K562 treated with DMSO at 1 percent for 4 hours (cell line): Measurements from ENCODE around the gene TET1. TPM values are rescaled to one million over a fixed set of nuclear protein-coding genes. Genes with fewer than 3 reads are reported as not detected.

Source experiments
- total RNA-seq: library from RNA; unstranded; fragments of 300-600 nt; gene quantifications from 2 replicates; pipeline ENCODE4 v1.2.3, GENCODE V29; 2022; ENCODE audit not compliant: insufficient read depth

Gene TET1
- 2.8 and 3.7 TPM in 2 replicates for total RNA-seq

DNA sequence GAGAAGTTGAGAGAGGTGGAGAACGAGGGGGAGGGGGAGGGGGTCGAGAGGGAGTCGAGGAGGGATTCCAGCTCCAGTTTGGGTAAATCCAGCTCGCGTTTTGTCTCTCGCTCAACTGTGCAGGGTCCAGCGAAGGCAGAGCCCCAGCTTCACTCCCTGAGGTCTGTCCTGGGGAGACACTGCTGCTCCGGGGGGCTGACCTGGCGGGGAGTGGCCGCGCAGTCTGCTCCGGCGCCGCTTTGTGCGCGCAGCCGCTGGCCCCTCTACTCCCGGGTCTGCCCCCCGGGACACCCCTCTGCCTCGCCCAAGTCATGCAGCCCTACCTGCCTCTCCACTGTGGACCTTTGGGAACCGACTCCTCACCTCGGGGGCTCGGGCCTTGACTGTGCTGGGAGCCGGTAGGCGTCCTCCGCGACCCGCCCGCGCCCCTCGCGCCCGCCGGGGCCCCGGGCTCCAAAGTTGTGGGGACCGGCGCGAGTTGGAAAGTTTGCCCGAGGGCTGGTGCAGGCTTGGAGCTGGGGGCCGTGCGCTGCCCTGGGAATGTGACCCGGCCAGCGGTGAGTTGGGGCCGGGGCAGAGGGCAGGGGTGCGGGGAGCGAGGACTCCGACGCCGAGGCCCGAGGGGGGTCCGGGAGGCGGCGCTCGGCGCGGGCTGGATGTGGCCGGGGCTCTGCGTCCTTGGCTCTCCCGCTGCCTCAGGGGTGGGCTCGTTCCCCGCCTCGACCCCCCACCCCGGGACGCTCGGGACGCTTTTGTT, at the start of gene TET1:
Gene TET1 (plus strand): TSS at position 152 of the 757 bp plus-strand sequence. CDS start 12,002 bp downstream, outside the sequence.

DNA sequence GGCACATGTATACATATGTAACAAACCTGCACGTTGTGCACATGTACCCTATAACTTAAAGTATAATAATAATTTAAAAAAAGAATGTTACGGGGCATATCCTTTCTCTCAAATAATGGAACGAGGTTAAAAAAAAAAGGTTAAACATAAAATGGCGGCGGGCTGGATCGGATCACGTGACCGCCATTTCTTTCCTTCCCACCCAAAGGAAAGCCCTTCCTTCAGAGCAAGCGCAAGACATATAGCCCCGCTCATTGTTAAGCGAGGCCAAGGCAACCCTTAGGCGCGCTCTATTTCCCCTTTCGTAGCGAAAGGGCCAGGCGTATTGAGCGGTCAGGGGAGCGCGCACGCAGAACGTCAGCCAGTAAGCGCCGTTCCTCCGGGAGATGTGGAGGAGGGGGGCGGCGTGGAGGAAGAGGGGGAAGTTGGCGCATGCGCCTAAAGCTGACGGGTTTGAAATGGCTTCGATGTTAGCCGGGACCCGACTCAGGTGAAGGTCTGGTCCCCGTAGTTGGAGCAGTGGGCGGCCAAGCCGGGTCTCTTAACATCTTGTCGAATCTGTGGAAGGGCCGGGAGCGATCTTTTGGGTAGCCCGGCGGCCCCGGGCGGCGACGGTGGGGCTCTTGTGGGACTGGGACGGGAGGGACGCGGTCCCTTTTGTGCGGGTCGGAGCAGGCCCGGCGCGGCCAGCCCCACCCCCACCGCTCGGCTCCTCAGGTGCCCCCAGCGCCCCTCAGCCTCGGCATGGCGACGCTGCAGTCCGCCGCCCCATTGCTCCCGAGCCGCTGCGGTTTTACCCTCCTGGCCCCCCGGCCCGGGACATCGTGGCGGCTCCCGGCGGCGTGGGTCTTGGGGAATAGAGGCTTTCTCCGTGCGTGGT, 160.9 kb downstream of the TET1 start, which contains the start of gene CCAR1:
Gene CCAR1 (plus strand): TSS at position 447 of the 880 bp plus-strand sequence. CDS start 1,266 bp downstream, outside the sequence.

Other genes with a start within 250 kb of the TET1 start
- 186 and 188 TPM in 2 replicates for gene HNRNPH3, start 228.3 kb upstream of the TET1 start, total RNA-seq
- gene PBLD, start 227.4 kb upstream of the TET1 start, total RNA-seq = 0.69 and 1.6 TPM in 2 replicates
- gene RUFY2, start 153.1 kb upstream of the TET1 start, total RNA-seq = 3.3 and 3.8 TPM in 2 replicates
- 12.7 and 14.6 TPM in 2 replicates for gene DNA2, start 88.4 kb upstream of the TET1 start, total RNA-seq
- gene SLC25A16, start 32.8 kb upstream of the TET1 start, total RNA-seq = 3.2 and 5.6 TPM in 2 replicates
- gene CCAR1, start 160.9 kb downstream of the TET1 start, total RNA-seq = 43.1 and 51.7 TPM in 2 replicates